Osteoblast (primary cell): Measurements from ENCODE around the gene MTMR8. TPM values are rescaled to one million over a fixed set of nuclear protein-coding genes. Genes with fewer than 3 reads are reported as not detected.

Source experiments
- DNase-seq: peaks from one replicate; pipeline ENCODE4 v3.0.0; 2011; ENCODE audit warnings: low spot score, mixed read lengths; ENCODE audit not compliant: insufficient read length; ENCODE audit errors: missing footprints
- H2AFZ ChIP-seq: 2 replicates; pipeline ENCODE4 v1.6.0; 2011; ENCODE audit warnings: mild to moderate bottlenecking, low read length
- H3K27ac ChIP-seq: 2 replicates; pipeline ENCODE4 v1.5.1; 2011; ENCODE audit warnings: mild to moderate bottlenecking, low read depth, low read length, moderate library complexity
- H3K27me3 ChIP-seq: 2 replicates; pipeline ENCODE4 v1.6.0; 2012; ENCODE audit warnings: mild to moderate bottlenecking, control low read depth, inconsistent platforms, low read length, moderate library complexity; ENCODE audit not compliant: insufficient read depth
- H3K36me3 ChIP-seq: 2 replicates; pipeline ENCODE4 v1.5.1; 2011; ENCODE audit warnings: mild to moderate bottlenecking, low read length, control low read depth, moderate library complexity; ENCODE audit not compliant: insufficient read depth
- H3K4me1 ChIP-seq: 2 replicates; pipeline ENCODE4 v1.5.1; 2011; ENCODE audit warnings: mild to moderate bottlenecking, low read length, control low read depth, moderate library complexity; ENCODE audit not compliant: insufficient read depth
- H3K4me2 ChIP-seq: 2 replicates; pipeline ENCODE4 v1.6.0; 2011; ENCODE audit warnings: mild to moderate bottlenecking, low read length; ENCODE audit not compliant: insufficient read depth
- H3K4me3 ChIP-seq: fragments of 200-600 bp; sonication (generic); 3 replicates; pipeline ENCODE4 v1.5.1; 2012; ENCODE audit warnings: mild to moderate bottlenecking, low read length, inconsistent platforms; ENCODE audit not compliant: insufficient read depth
- H3K79me2 ChIP-seq: 2 replicates; pipeline ENCODE4 v1.6.0; 2012; ENCODE audit warnings: mild to moderate bottlenecking, low read length, control low read depth, inconsistent platforms; ENCODE audit not compliant: insufficient read depth
- H3K9me3 ChIP-seq: 2 replicates; pipeline ENCODE4 v1.5.1; 2011; ENCODE audit warnings: low read depth, low read length, control low read depth
- H4K20me1 ChIP-seq: 2 replicates; pipeline ENCODE4 v1.6.0; 2012; ENCODE audit warnings: mild to moderate bottlenecking, low read length, control low read depth; ENCODE audit not compliant: insufficient read depth
- total RNA-seq: library from RNA; depleted of rRNA; stranded (reverse); fragments of >200 nt; gene quantifications from 2 replicates; pipeline ENCODE4 v1.2.3, GENCODE V29; 2012
- TF ChIP-seq, protein P1 (sequence below): IDR thresholded peaks from 2 replicates; pipeline ENCODE4 v1.5.1; 2011; ENCODE audit warnings: mild to moderate bottlenecking, low read depth, low read length, moderate library complexity; ENCODE audit errors: extremely low read depth

MTMR8 gene
- 0.72 and 1.2 TPM in 2 replicates for total RNA-seq

DNA sequence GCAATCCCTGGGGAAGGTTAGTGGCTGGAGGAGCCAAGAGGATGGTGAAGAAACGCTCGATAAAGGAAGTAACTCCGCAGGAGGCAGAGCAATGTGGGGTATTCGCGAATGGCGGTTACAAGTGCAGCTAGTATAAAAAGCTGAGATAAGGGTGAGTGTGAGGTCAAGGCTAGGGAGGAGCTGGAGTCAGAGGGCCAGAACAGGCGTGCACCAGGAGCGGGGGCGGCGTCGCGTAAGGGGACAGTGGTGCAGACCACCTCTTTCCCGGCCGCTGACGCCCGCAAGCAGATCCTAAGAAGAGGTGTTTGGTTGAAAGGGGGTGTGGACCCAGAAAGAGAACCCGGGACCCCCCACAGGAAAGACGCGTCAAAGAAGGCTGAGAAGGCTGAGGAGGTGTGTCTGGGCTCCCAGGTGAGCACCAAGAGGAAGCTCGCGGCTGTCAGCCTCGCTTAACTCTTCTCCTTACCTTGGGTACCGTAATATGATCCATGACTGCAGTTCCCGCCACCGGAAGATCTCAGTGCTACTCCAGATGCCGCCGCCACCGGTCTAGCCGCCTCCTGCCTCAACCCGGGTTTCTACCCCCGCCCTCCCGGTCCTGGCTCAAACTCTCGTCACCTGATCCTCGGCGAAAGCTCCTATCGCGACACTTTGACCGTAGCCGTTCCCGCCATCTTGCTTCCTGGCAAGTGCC lies at the start of gene MTMR8:
Gene MTMR8 (minus strand): TSS at position 579 of the 694 bp plus-strand sequence. CDS start 89 bp downstream, at position 490.
- Histone ChIP-seq H3K4me1 (no peaks in the 10 kb centered on the region), H3K79me2 (no peaks in the 10 kb centered on the region), H3K36me3 (no peaks in the 10 kb centered on the region), H3K27ac (no peak within 1 kb of the TSS), H4K20me1 (no peaks in the 10 kb centered on the region), H3K9me3 (no peaks in the 10 kb centered on the region), H3K27me3 (no peaks in the 10 kb centered on the region), H2AFZ (peak within 1 kb of the TSS; percentile 29), H3K4me2 (no peak within 1 kb of the TSS), H3K4me3 (peak within 1 kb of the TSS; percentile 51)
- TF ChIP-seq, protein P1, sequence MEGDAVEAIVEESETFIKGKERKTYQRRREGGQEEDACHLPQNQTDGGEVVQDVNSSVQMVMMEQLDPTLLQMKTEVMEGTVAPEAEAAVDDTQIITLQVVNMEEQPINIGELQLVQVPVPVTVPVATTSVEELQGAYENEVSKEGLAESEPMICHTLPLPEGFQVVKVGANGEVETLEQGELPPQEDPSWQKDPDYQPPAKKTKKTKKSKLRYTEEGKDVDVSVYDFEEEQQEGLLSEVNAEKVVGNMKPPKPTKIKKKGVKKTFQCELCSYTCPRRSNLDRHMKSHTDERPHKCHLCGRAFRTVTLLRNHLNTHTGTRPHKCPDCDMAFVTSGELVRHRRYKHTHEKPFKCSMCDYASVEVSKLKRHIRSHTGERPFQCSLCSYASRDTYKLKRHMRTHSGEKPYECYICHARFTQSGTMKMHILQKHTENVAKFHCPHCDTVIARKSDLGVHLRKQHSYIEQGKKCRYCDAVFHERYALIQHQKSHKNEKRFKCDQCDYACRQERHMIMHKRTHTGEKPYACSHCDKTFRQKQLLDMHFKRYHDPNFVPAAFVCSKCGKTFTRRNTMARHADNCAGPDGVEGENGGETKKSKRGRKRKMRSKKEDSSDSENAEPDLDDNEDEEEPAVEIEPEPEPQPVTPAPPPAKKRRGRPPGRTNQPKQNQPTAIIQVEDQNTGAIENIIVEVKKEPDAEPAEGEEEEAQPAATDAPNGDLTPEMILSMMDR = no peak
- DNase-seq = no peak

DNA sequence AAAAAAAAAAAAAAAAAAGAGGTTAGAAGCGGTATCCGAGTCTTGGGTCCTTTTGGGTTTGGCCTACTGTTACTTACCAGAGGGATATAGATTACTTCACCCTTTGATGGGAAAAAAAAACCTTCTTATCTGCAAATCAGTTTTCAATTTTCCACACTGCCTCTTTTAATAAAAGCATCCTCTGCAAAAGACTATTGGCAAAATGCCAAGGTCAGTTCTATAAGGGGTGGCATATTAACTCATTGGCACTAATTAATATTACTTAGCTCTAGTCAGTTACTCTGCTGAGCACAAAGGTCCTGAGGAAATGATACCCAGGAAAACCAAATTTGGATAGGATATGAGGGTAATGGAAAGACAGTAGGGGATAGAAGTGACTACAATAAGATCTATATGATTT lies 44.3 kb upstream of the MTMR8 start:
- no peaks in the 10 kb centered on the region for H3K36me3 ChIP-seq
- H3K79me2 ChIP-seq = no peaks in the 10 kb centered on the region
- TF ChIP-seq, protein P1 = no peak
- no peaks in the 10 kb centered on the region for H3K4me1 ChIP-seq
- H3K4me2 ChIP-seq = no peak overlapping the region
- H2AFZ ChIP-seq = no peak overlapping the region
- H3K4me3 ChIP-seq = no peak overlapping the region
- no peak for DNase-seq
- H3K27me3 ChIP-seq = no peaks in the 10 kb centered on the region
- H3K9me3 ChIP-seq = no peaks in the 10 kb centered on the region
- no peaks in the 10 kb centered on the region for H4K20me1 ChIP-seq
- H3K27ac ChIP-seq = no peak overlapping the region

DNA sequence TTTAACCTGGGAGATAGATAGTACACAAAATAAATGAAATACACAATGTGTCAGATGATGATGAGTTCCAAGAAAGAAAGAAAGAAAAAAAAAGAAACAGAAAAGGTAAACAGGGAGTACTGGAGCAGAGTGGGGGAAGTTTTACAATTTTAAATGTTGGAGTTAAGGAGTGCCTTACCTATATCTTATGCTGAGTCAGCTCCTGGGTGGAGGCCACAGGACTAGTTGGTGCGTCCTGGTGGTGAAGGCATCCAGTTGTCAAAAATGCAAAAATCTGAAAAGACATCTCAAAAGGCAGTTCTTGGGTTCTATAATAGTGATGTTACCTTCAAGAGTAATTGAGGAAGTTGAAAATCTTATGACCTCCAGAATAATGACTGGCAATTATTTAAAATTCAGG lies 42.4 kb upstream of the MTMR8 start:
- H3K79me2 ChIP-seq = no peaks in the 10 kb centered on the region
- no peaks in the 10 kb centered on the region for H4K20me1 ChIP-seq
- H3K4me1 ChIP-seq = no peaks in the 10 kb centered on the region
- no peak overlapping the region for H3K27ac ChIP-seq
- no peak overlapping the region for H2AFZ ChIP-seq
- DNase-seq = no peak
- TF ChIP-seq, protein P1 = no peak
- no peak overlapping the region for H3K4me2 ChIP-seq
- H3K9me3 ChIP-seq = no peaks in the 10 kb centered on the region
- no peaks in the 10 kb centered on the region for H3K36me3 ChIP-seq
- H3K27me3 ChIP-seq = no peaks in the 10 kb centered on the region
- H3K4me3 ChIP-seq = no peak overlapping the region

DNA sequence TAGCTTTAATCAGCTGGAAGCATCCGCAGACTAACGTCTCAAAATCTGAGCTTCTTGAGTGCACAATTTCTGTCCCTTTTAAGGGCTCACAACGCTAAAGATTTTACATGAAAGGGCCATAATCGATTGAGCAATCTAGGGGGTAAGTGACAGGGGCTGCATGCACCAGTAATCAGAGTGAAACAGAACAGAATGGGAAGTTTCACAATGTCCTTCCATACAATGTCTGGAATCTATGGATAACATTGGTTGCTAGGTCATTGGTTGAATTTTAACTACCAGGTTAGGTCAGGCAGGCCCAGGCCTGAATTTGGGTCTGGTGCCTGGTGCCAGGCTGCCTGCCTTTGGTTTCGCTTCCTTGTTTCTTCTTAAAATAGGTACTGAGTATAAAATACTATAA lies 42.0 kb upstream of the MTMR8 start:
- TF ChIP-seq, protein P1 = no peak
- H3K4me3 ChIP-seq = no peak overlapping the region
- no peaks in the 10 kb centered on the region for H3K4me1 ChIP-seq
- no peak overlapping the region for H2AFZ ChIP-seq
- H4K20me1 ChIP-seq = no peaks in the 10 kb centered on the region
- H3K9me3 ChIP-seq = no peaks in the 10 kb centered on the region
- no peak overlapping the region for H3K4me2 ChIP-seq
- H3K27ac ChIP-seq = no peak overlapping the region
- H3K79me2 ChIP-seq = no peaks in the 10 kb centered on the region
- no peaks in the 10 kb centered on the region for H3K27me3 ChIP-seq
- no peak for DNase-seq
- H3K36me3 ChIP-seq = no peaks in the 10 kb centered on the region
